K562 (cell line): ENCODE results near the gene USP5. TPM values are rescaled to one million over a fixed set of nuclear protein-coding genes. Genes with fewer than 3 reads are reported as not detected.

Experiments
- ATAC-seq: fragments of 200-7000 bp; cut with Tn5 transposase; 3 replicates; pipeline ENCODE4 v1.9.1; 2020; ENCODE audit warnings: moderate library complexity
- BruUV-seq: library from RNA; stranded (reverse); fragments of 400-500 nt; replicated peaks from 2 replicates; lab custom pipeline; 2021; lab: Mats Ljungman, UMichigan
- CTCF ChIA-PET: fragments of 300-600 bp; formaldehyde crosslinking; extraction: SDS; loops from one replicate; lab custom pipeline; 2021; ENCODE audit warnings: low intra/inter-chr PET ratio; lab: Yijun Ruan, JAX
- POLR2A ChIA-PET: fragments of 300-600, 350-650 bp; sonication (Branson Sonifier 250); formaldehyde crosslinking; extraction: SDS; loops from one replicate; lab custom pipeline; 2021; ENCODE audit warnings: antibody characterized with exemption, inconsistent platforms; lab: Yijun Ruan, JAX
- DNase-seq, 4 experiments: peaks; one replicate each; pipeline versions ENCODE4 v3.0.0 to v3.0.0-alpha.2; 2011 to 2018; ENCODE audit warnings: low spot score in 3 of 4, mixed read lengths in 3 of 4; ENCODE audit errors: extremely low read depth in 1 of 4
- FAIRE-seq: peaks from 2 replicates; lab custom pipeline; 2011; peaks lifted over from hg19 to GRCh38; lab: Jason Lieb, UNC
- H2AFZ ChIP-seq: 2 replicates; pipeline ENCODE4 v1.6.0; 2011; ENCODE audit warnings: low read depth, low read length, control low read depth, inconsistent platforms
- H3K27ac ChIP-seq: fragments of 200-600 bp; 3 replicates; pipeline ENCODE4 v1.8.0; 2011; ENCODE audit warnings: low read depth, mild to moderate bottlenecking, control low read depth, inconsistent platforms, low read length, moderate library complexity, mixed read lengths; ENCODE audit errors: extremely low read depth
- H3K27me3 ChIP-seq, 2 experiments: fragments of 300-600 bp in 1 of 2; 2 replicates in 1 of 2; 3 replicates in 1 of 2; pipeline versions ENCODE4 v1.6.0 to v1.8.0; 2011; ENCODE audit warnings: inconsistent platforms in 2 of 2, low read length in 2 of 2, mild to moderate bottlenecking in 1 of 2, mixed read lengths in 1 of 2, moderate library complexity in 1 of 2; ENCODE audit not compliant: control insufficient read depth in 2 of 2, insufficient read depth in 2 of 2
- H3K36me3 ChIP-seq: fragments of 300-600 bp; 3 replicates; pipeline ENCODE4 v1.8.0; 2011; ENCODE audit warnings: mild to moderate bottlenecking, low read length, inconsistent platforms; ENCODE audit not compliant: control insufficient read depth, insufficient read depth
- H3K4me1 ChIP-seq, 2 experiments: fragments of 200-600 bp in 1 of 2; replicated peaks in 1 of 2; 2 replicates in 1 of 2; 3 replicates in 1 of 2; pipeline versions ENCODE4 v1.5.1 to v1.8.0; 2011; ENCODE audit warnings: inconsistent platforms in 2 of 2, low read length in 2 of 2, mild to moderate bottlenecking in 1 of 2, mixed read lengths in 1 of 2, moderate library complexity in 1 of 2; ENCODE audit not compliant: control insufficient read depth in 2 of 2, insufficient read depth in 2 of 2
- H3K4me2 ChIP-seq: 2 replicates; pipeline ENCODE4 v1.6.1; 2011; ENCODE audit warnings: low read length, control low read depth, inconsistent platforms, mixed read lengths; ENCODE audit not compliant: insufficient read depth
- H3K4me3 ChIP-seq: fragments of 200-600 bp; sonication (generic), shearing (Covaris generic); 2 replicates; pipeline ENCODE4 v1.5.1; 2016; ENCODE audit warnings: control low read depth, inconsistent platforms
- H3K79me2 ChIP-seq: fragments of 200-600 bp; 3 replicates; pipeline ENCODE4 v1.8.0; 2011; ENCODE audit warnings: low read length, inconsistent platforms; ENCODE audit not compliant: control insufficient read depth, insufficient read depth
- H3K9ac ChIP-seq, 2 experiments: 2 replicates each; pipeline versions ENCODE4 v1.6.0 to v1.6.1; 2011; ENCODE audit warnings: low read depth in 2 of 2, low read length in 2 of 2, control low read depth in 1 of 2, inconsistent platforms in 1 of 2, mild to moderate bottlenecking in 1 of 2, mixed read lengths in 1 of 2; ENCODE audit not compliant: insufficient read depth in 1 of 2
- H3K9me1 ChIP-seq: one replicate; pipeline ENCODE4 v1.6.0; 2011; ENCODE audit warnings: inconsistent platforms, mild to moderate bottlenecking, low read length, moderate library complexity; ENCODE audit not compliant: control insufficient read depth, insufficient read depth
- H3K9me3 ChIP-seq: replicated peaks from 2 replicates; pipeline ENCODE4 v1.5.1; 2011; ENCODE audit warnings: low read depth, low read length, inconsistent platforms; ENCODE audit not compliant: control insufficient read depth, insufficient read depth
- H4K20me1 ChIP-seq: replicated peaks from 2 replicates; pipeline ENCODE4 v1.6.1; 2011; ENCODE audit warnings: low read length, inconsistent platforms, mixed read lengths; ENCODE audit not compliant: control insufficient read depth, insufficient read depth
- ADNP ChIP-seq: fragments of 200-800 bp; sonication (Bioruptor generic); IDR thresholded peaks from 2 replicates; pipeline ENCODE4 v1.6.1; 2016; ENCODE audit warnings: missing genetic modification characterization, missing compliant biosample characterization
- BDP1 ChIP-seq: IDR thresholded peaks from 3 replicates; pipeline ENCODE4 v1.6.1; 2011; ENCODE audit not compliant: insufficient read length, insufficient read depth
- BRF1 ChIP-seq: IDR thresholded peaks from 3 replicates; pipeline ENCODE4 v1.6.1; 2011; ENCODE audit warnings: borderline replicate concordance, mild to moderate bottlenecking; ENCODE audit not compliant: insufficient read length; ENCODE audit errors: extremely low read depth
- CBFB ChIP-seq: sonication (generic); formaldehyde crosslinking; IDR thresholded peaks from 2 replicates; pipeline ENCODE4 v1.4.0; 2020; ENCODE audit warnings: mild to moderate bottlenecking, missing genetic modification reagents
- COPS2 ChIP-seq: fragments of 450-650 bp; conservative IDR thresholded peaks from 2 replicates; pipeline ENCODE4 v1.6.1; 2016; ENCODE audit warnings: mild to moderate bottlenecking, moderate library complexity
- HNRNPLL ChIP-seq: fragments of 200-400 bp; formaldehyde crosslinking; IDR thresholded peaks from 2 replicates; pipeline ENCODE4 v1.6.1; 2017; ENCODE audit warnings: low read length, low read depth, mild to moderate bottlenecking; ENCODE audit not compliant: poor library complexity, severe bottlenecking
- KAT8 ChIP-seq: fragments of 450-650 bp; IDR thresholded peaks from 2 replicates; pipeline ENCODE4 v1.6.1; 2016; ENCODE audit warnings: low read depth, mild to moderate bottlenecking
- L3MBTL2 ChIP-seq: fragments of 450-650 bp; IDR thresholded peaks from 2 replicates; pipeline ENCODE4 v1.6.1; 2016; ENCODE audit warnings: mild to moderate bottlenecking, moderate library complexity
- MEF2A ChIP-seq: IDR thresholded peaks from 2 replicates; pipeline ENCODE4 v1.6.1; 2011; ENCODE audit warnings: low read depth, mild to moderate bottlenecking, low read length, moderate library complexity; ENCODE audit not compliant: control insufficient read depth
- POLR2A ChIP-seq: fragments of 450-650 bp; conservative IDR thresholded peaks from 2 replicates; pipeline ENCODE4 v1.6.1; 2016
- PTBP1 ChIP-seq: fragments of 200-400 bp; formaldehyde crosslinking; IDR thresholded peaks from 2 replicates; pipeline ENCODE4 v1.6.1; 2017; ENCODE audit warnings: low read depth, low read length
- SRSF1 ChIP-seq: fragments of 200-400 bp; formaldehyde crosslinking; IDR thresholded peaks from 2 replicates; pipeline ENCODE4 v1.6.1; 2017; ENCODE audit warnings: mild to moderate bottlenecking, low read depth, low read length, moderate library complexity
- WGBS: fragments of 100-300 bp; shearing (Covaris generic); methylation state at CpG from one replicate; pipeline ENCODE4 v1.1.6; 2016; ENCODE audit warnings: low coverage, mixed read lengths; ENCODE audit not compliant: insufficient coverage; ENCODE audit errors: missing lambda C conversion rate; 5-methylcytosine and 5-hydroxymethylcytosine counted together
- in situ Hi-C: fragments of 300-500 bp; cut with MboI; formaldehyde crosslinking; loops from 4 replicates; pipeline ENCODE4 v1.15.0; 2018; ENCODE audit warnings: inconsistent platforms, mixed read lengths
- intact Hi-C: fragments of 100-400 bp; cut with micrococcal nuclease; formaldehyde crosslinking; loops from 2 replicates; pipeline ENCODE4 v1.14.2; 2022
- polyA plus RNA-seq, 8 experiments: library from polyadenylated mRNA; depleted of rRNA in 4 of 8; stranded (reverse) in 5 of 8; unstranded in 3 of 8; fragments of >200 nt; fragmentation: Nextera tagmentation in 2 of 8; fragmentation: Illumina TruSeq in 1 of 8; extraction: Ambion mirVana in 2 of 8; extraction: Trizol in 1 of 8; gene quantifications; 2 replicates each; pipeline versions ENCODE4 v1.2.1 to v1.2.3, GENCODE V29; 2011 to 2014; ENCODE audit warnings: inconsistent platforms in 1 of 8, missing spikeins in 1 of 8
- total RNA-seq, 7 experiments: library from RNA; depleted of rRNA in 6 of 7; stranded (reverse); fragments of >200 nt in 6 of 7; fragmentation: Illumina TruSeq in 2 of 7; extraction: Trizol in 2 of 7; gene quantifications; 2 replicates each; pipeline versions ENCODE4 v1.2.1 to v1.2.3, GENCODE V29; 2011 to 2021; ENCODE audit warnings: low replicate concordance in 1 of 7
- TF ChIP-seq, protein P1 (sequence below): sonication (generic); formaldehyde crosslinking; IDR thresholded peaks from 2 replicates; pipeline ENCODE4 v1.8.0; 2023; ENCODE audit warnings: missing genetic modification reagents, mild to moderate bottlenecking, borderline replicate concordance
- TF ChIP-seq, protein P2 (sequence below): IDR thresholded peaks from 2 replicates; pipeline ENCODE4 v1.6.1; 2012; ENCODE audit warnings: low read depth, low read length, improper control_type of control experiment, borderline replicate concordance
- TF ChIP-seq, protein P3 (sequence below): sonication (generic); formaldehyde crosslinking; IDR thresholded peaks from 2 replicates; pipeline ENCODE4 v1.5.0; 2020; ENCODE audit warnings: missing genetic modification reagents

USP5 gene
- total and polyA plus RNA-seq, 9 of the 15 experiments (the other 6 are each of a cell fraction or from before 2014, with no cell fraction given), result 1.4 to 107 (median 48.6) TPM

DNA sequence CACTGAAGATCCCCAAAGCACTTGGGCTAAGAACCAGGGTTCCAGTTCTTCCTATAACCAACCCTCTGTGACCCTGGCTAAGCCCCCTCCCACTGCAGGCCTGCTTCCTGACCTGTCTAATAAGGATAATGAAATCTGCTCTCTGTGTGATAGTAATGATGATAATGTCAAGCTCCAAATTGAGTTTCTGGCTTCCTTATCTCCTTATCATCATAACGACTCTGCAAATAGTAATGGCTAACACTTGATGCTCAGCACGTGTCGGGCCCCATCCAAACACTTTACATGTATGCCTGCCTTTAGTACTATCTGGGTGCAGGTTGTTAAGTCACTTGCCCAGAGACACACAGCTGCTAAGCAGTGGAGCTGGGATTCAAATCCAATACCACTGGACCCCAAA lies 35.4 kb upstream of the USP5 start (continued):
- TF ChIP-seq, protein P1, sequence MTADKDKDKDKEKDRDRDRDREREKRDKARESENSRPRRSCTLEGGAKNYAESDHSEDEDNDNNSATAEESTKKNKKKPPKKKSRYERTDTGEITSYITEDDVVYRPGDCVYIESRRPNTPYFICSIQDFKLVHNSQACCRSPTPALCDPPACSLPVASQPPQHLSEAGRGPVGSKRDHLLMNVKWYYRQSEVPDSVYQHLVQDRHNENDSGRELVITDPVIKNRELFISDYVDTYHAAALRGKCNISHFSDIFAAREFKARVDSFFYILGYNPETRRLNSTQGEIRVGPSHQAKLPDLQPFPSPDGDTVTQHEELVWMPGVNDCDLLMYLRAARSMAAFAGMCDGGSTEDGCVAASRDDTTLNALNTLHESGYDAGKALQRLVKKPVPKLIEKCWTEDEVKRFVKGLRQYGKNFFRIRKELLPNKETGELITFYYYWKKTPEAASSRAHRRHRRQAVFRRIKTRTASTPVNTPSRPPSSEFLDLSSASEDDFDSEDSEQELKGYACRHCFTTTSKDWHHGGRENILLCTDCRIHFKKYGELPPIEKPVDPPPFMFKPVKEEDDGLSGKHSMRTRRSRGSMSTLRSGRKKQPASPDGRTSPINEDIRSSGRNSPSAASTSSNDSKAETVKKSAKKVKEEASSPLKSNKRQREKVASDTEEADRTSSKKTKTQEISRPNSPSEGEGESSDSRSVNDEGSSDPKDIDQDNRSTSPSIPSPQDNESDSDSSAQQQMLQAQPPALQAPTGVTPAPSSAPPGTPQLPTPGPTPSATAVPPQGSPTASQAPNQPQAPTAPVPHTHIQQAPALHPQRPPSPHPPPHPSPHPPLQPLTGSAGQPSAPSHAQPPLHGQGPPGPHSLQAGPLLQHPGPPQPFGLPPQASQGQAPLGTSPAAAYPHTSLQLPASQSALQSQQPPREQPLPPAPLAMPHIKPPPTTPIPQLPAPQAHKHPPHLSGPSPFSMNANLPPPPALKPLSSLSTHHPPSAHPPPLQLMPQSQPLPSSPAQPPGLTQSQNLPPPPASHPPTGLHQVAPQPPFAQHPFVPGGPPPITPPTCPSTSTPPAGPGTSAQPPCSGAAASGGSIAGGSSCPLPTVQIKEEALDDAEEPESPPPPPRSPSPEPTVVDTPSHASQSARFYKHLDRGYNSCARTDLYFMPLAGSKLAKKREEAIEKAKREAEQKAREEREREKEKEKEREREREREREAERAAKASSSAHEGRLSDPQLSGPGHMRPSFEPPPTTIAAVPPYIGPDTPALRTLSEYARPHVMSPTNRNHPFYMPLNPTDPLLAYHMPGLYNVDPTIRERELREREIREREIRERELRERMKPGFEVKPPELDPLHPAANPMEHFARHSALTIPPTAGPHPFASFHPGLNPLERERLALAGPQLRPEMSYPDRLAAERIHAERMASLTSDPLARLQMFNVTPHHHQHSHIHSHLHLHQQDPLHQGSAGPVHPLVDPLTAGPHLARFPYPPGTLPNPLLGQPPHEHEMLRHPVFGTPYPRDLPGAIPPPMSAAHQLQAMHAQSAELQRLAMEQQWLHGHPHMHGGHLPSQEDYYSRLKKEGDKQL (CRISPR knock-in tag), result no peak
- no peak for TF ChIP-seq BDP1
- no peak for TF ChIP-seq HNRNPLL
- TF ChIP-seq SRSF1, result no peak
- no peak for TF ChIP-seq BRF1
- TF ChIP-seq KAT8, result no peak
- TF ChIP-seq, all 486 proteins: peak for 0

DNA sequence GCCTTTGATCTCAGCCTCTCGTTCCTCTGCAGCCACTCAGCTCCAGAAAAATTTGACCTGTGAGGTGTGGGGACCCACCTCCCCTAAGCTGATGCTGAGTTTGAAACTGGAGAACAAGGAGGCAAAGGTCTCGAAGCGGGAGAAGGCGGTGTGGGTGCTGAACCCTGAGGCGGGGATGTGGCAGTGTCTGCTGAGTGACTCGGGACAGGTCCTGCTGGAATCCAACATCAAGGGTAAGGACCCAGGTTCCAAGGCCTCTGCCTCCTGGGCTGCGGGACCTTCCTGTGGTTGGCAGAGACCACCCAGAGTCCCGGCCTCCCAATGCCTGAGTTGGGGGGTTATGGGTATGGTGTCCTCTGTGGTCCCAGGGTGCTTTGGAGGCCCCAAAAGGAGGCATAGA lies 34.9 kb upstream of the USP5 start:
- POLR2A ChIA-PET, result no interaction called here
- CTCF ChIA-PET, result no interaction called here
- TF ChIP-seq POLR2A (no peak), PTBP1 (no peak), ADNP (tag) (no peak), CBFB (no peak), L3MBTL2 (no peak), COPS2 (no peak), MEF2A (no peak), SRSF1 (no peak), KAT8 (no peak)
- TF ChIP-seq, protein P2, sequence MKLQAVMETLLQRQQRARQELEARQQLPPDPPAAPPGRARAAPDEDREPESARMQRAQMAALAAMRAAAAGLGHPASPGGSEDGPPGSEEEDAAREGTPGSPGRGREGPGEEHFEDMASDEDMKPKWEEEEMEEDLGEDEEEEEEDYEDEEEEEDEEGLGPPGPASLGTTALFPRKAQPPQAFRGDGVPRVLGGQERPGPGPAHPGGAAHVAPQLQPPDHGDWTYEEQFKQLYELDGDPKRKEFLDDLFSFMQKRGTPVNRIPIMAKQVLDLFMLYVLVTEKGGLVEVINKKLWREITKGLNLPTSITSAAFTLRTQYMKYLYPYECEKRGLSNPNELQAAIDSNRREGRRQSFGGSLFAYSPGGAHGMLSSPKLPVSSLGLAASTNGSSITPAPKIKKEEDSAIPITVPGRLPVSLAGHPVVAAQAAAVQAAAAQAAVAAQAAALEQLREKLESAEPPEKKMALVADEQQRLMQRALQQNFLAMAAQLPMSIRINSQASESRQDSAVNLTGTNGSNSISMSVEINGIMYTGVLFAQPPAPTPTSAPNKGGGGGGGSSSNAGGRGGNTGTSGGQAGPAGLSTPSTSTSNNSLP, result no peak
- TF ChIP-seq, protein P3, sequence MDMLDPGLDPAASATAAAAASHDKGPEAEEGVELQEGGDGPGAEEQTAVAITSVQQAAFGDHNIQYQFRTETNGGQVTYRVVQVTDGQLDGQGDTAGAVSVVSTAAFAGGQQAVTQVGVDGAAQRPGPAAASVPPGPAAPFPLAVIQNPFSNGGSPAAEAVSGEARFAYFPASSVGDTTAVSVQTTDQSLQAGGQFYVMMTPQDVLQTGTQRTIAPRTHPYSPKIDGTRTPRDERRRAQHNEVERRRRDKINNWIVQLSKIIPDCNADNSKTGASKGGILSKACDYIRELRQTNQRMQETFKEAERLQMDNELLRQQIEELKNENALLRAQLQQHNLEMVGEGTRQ (CRISPR knock-in tag), result no peak

More for the DNA sequence above, 34.9 kb upstream of the USP5 start:
- Histone ChIP-seq H3K9me3 (no peaks in the 10 kb centered on the region), H3K4me1 (peaks cover 8 to 11% of the 10 kb centered on the region in 2 experiments; a peak in 4 of 5 replicates), H3K79me2 (no peaks in the 10 kb centered on the region), H3K27me3 (no peaks in the 10 kb centered on the region), H3K36me3 (no peaks in the 10 kb centered on the region), H3K9ac (no peak overlapping the region), H4K20me1 (no peaks in the 10 kb centered on the region), H2AFZ (no peak overlapping the region), H3K9me1 (no peaks in the 10 kb centered on the region), H3K4me2 (no peak overlapping the region), H3K4me3 (no peak overlapping the region), H3K27ac (no peak overlapping the region)
- in situ Hi-C loops (no loop called here), intact Hi-C loops (no loop called here)
- BruUV-seq, result no TSS peak
- no peak for FAIRE-seq
- 54% methylated on average over 8 of the region's 8 CpGs for WGBS
- no peak for ATAC-seq
- DNase-seq, result no peak
